H1 (cell line): Measurements from ENCODE around the gene DTNB. TPM values are rescaled to one million over a fixed set of nuclear protein-coding genes. Genes with fewer than 3 reads are reported as not detected.

Experiments
- CHD1 ChIP-seq: IDR thresholded peaks from 2 replicates; pipeline ENCODE4 v1.6.1; 2012; ENCODE audit warnings: low read depth, low read length, improper control_type of control experiment
- NRF1 ChIP-seq: IDR thresholded peaks from 2 replicates; pipeline ENCODE4 v1.6.1; 2011; ENCODE audit warnings: mild to moderate bottlenecking, low read depth, low read length, improper control_type of control experiment
- ZNF274 ChIP-seq: IDR thresholded peaks from 2 replicates; pipeline ENCODE4 v1.7.0; 2012; ENCODE audit warnings: low read length, borderline replicate concordance; ENCODE audit errors: extremely low read depth
- polyA plus RNA-seq, 7 experiments: library from polyadenylated mRNA; depleted of rRNA in 3 of 7; stranded (reverse) in 5 of 7; unstranded in 2 of 7; fragments of >200 nt in 5 of 7; fragments of 200-250 nt in 2 of 7; gene quantifications; 1 replicate in 5 of 7; 2 replicates in 1 of 7; 4 replicates in 1 of 7; pipeline versions ENCODE4 v1.2.1 to v1.2.3, GENCODE V29; 2011 to 2013; ENCODE audit warnings: missing spikeins in 2 of 7, mixed read lengths in 2 of 7
- total RNA-seq: library from RNA; stranded (reverse); fragmentation: NEBNext Ultra II Directional; extraction: Animal tissue kit (Norgen Biotek cat#: 25700); gene quantifications from 2 replicates; pipeline ENCODE4 v1.2.1, GENCODE V29; 2021

Gene DTNB
- total and polyA plus RNA-seq, 2 of the 8 experiments (the other 6 are each of a cell fraction or from before 2014, with no cell fraction given), result 39.6 to 49.5 TPM

GRCh38 chr2:25402477-25402876 is 270.9 kb downstream of the DTNB start (continued):
- no peak for TF ChIP-seq NRF1
- no peak for TF ChIP-seq ZNF274
- no peak for TF ChIP-seq CHD1
